ENCODE measurements around the gene ZFHX2. TPM values are rescaled to one million over a fixed set of nuclear protein-coding genes. Genes with fewer than 3 reads are reported as not detected.

The ZFHX2 gene
- total and polyA plus RNA-seq, 8 donors = 2.9 to 6.2 (median 4.9) TPM

- peaks cover 24 to 33% of the 10 kb centered on the region in 2 donors for H3K27me3 ChIP-seq
- no peaks in the 10 kb centered on the region for H3K9me3 ChIP-seq
- no peaks in the 10 kb centered on the region for H3K36me3 ChIP-seq
- intact Hi-C loops (cut with DNase I) = no loop called here
- no peak for TF ChIP-seq CTCF (IDR thresholded peaks at IDR 0.05)
- H3K4me3 ChIP-seq = no peak overlapping the region
- peak in 1 of 4 donors; percentile 45 for DNase-seq
- H3K4me1 ChIP-seq = peaks cover 20 to 53% of the 10 kb centered on the region in 2 donors
- ATAC-seq = no peak
- H3K27ac ChIP-seq = peak overlapping the region in 1 of 2 donors; percentile 24
These were observed 20.3 kb upstream of the ZFHX2 start for GRCh38 chr14:23571701-23572523.

GRCh38 chr14:23570806-23571483 lies 19.4 kb upstream of the ZFHX2 start:
- Histone ChIP-seq H3K4me3 (no peak overlapping the region), H3K36me3 (peaks cover 0 to 3% of the 10 kb centered on the region in 2 donors), H3K9me3 (no peaks in the 10 kb centered on the region), H3K27me3 (peaks cover 14 to 23% of the 10 kb centered on the region in 2 donors), H3K4me1 (peaks cover 18 to 53% of the 10 kb centered on the region in 2 donors), H3K27ac (no peak overlapping the region)
- no peak for ATAC-seq
- intact Hi-C loops (cut with DNase I) = no loop called here
- DNase-seq = peak in 1 of 4 donors; percentile 68
- no peak for TF ChIP-seq CTCF (IDR thresholded peaks at IDR 0.05)

GRCh38 chr14:23569443-23570151 lies 18.0 kb upstream of the ZFHX2 start:
- Histone ChIP-seq H3K27ac (no peak overlapping the region), H3K27me3 (peaks cover under 1 to 10% of the 10 kb centered on the region in 2 donors), H3K36me3 (peaks cover 0 to 16% of the 10 kb centered on the region in 2 donors), H3K4me3 (no peak overlapping the region), H3K9me3 (no peaks in the 10 kb centered on the region), H3K4me1 (peaks cover 17 to 52% of the 10 kb centered on the region in 2 donors)
- intact Hi-C loops (cut with DNase I) = no loop called here
- peak in 1 of 4 donors; percentile 57 for DNase-seq
- no peak for TF ChIP-seq CTCF (IDR thresholded peaks at IDR 0.05)
- ATAC-seq = no peak

- Histone ChIP-seq H3K4me1 (peaks cover 17 to 52% of the 10 kb centered on the region in 2 donors), H3K9me3 (no peaks in the 10 kb centered on the region), H3K27me3 (peaks cover 0 to 4% of the 10 kb centered on the region in 2 donors), H3K36me3 (peaks cover 0 to 25% of the 10 kb centered on the region in 2 donors), H3K4me3 (no peak overlapping the region), H3K27ac (no peak overlapping the region)
- intact Hi-C loops (cut with DNase I) = no loop called here
- TF ChIP-seq CTCF (IDR thresholded peaks at IDR 0.05) = no peak
- DNase-seq (peak in 1 of 4 donors; percentile 69), ATAC-seq (no peak)
These were observed 17.2 kb upstream of the ZFHX2 start for GRCh38 chr14:23568600-23569331.

All from left lung (tissue), 10 donors.